ENCODE data around the gene RBM27.
"Not testable (repeated sequence)": the region's sequence is repeated elsewhere in the genome, so short reads cannot be mapped to it uniquely, and the experiment has no call there.

RBM27 gene

GRCh38 chr5:146203011-146203871 is at the start of gene RBM27:
Gene RBM27, plus strand, starts transcription at chr5:146203605. Its CDS starts 161 bp downstream, at chr5:146203766.
- Histone ChIP-seq H3K9me3 (replicated peaks in 1 of 11) (no peaks in the 10 kb centered on the region), H3K4me3 (peak within 1 kb of the TSS; percentile 74 to 89 (median 84)), H3K4me1 (peaks cover 22 to 39% (median 27%) of the 10 kb centered on the region in 10 experiments), H3K9ac (peak within 1 kb of the TSS; percentile 81 to 94 (median 87)), H3K27ac (peak within 1 kb of the TSS; percentile 68 to 90 (median 86); a peak in 21 of 22 replicates), H3K36me3 (peaks cover 0 to 11% (median 6%) of the 10 kb centered on the region in 11 experiments; a peak in 8 of 22 replicates), H4K20me1 (peaks cover 27 to 43% (median 41%) of the 10 kb centered on the region in 11 experiments; a peak in 20 of 22 replicates), H3K27me3 (no peaks in the 10 kb centered on the region), H3K4me2 (peak within 1 kb of the TSS; percentile 85 to 97 (median 93))
- no peak for TF ChIP-seq Cebpa-rat (IDR thresholded peaks at IDR 0.05)

- no peak overlapping the region for H3K4me2 ChIP-seq
- H3K9ac ChIP-seq = no peak overlapping the region
- H3K4me1 ChIP-seq = no peaks in the 10 kb centered on the region
- H3K27ac ChIP-seq = no peak overlapping the region
- peaks cover 97 to 100% (median 98%) of the 10 kb centered on the region in 11 experiments for H3K36me3 ChIP-seq
- H3K27me3 ChIP-seq = no peaks in the 10 kb centered on the region
- H4K20me1 ChIP-seq = peaks cover 0 to 18% (median 6%) of the 10 kb centered on the region in 11 experiments; a peak in 8 of 22 replicates
- no peak overlapping the region for H3K4me3 ChIP-seq
- peaks cover 0 to 11% (median 7%) of the 10 kb centered on the region in 11 experiments; a peak in 12 of 22 replicates for H3K9me3 ChIP-seq (replicated peaks in 1 of 11)
- TF ChIP-seq Cebpa-rat (IDR thresholded peaks at IDR 0.05) = no peak
Observed at GRCh38 chr5:146158255-146158654, 45.1 kb upstream of the RBM27 start.

- Histone ChIP-seq H3K4me2 (no peak overlapping the region), H3K36me3 (peaks cover 96 to 100% (median 98%) of the 10 kb centered on the region in 11 experiments), H3K4me3 (no peak overlapping the region), H4K20me1 (peaks cover 0 to 27% (median 10%) of the 10 kb centered on the region in 11 experiments; a peak in 13 of 22 replicates), H3K9ac (no peak overlapping the region), H3K27ac (no peak overlapping the region), H3K4me1 (no peaks in the 10 kb centered on the region), H3K9me3 (replicated peaks in 1 of 11) (peaks cover 0 to 19% (median 9%) of the 10 kb centered on the region in 11 experiments; a peak in 12 of 22 replicates), H3K27me3 (no peaks in the 10 kb centered on the region)
- TF ChIP-seq Cebpa-rat (IDR thresholded peaks at IDR 0.05) = no peak
Observed at GRCh38 chr5:146164382-146164781, 39.0 kb upstream of the RBM27 start.

- peaks cover 0 to 26% (median 10%) of the 10 kb centered on the region in 11 experiments; a peak in 14 of 22 replicates for H4K20me1 ChIP-seq
- H3K27me3 ChIP-seq = no peaks in the 10 kb centered on the region
- peaks cover 97 to 100% (median 99%) of the 10 kb centered on the region in 11 experiments for H3K36me3 ChIP-seq
- H3K27ac ChIP-seq = no peak overlapping the region
- no peak for TF ChIP-seq Cebpa-rat (IDR thresholded peaks at IDR 0.05)
- H3K4me3 ChIP-seq = no peak overlapping the region
- peaks cover 0 to 19% (median 9%) of the 10 kb centered on the region in 11 experiments; a peak in 12 of 22 replicates for H3K9me3 ChIP-seq (replicated peaks in 1 of 11)
- H3K9ac ChIP-seq = no peak overlapping the region
- H3K4me2 ChIP-seq = no peak overlapping the region
- H3K4me1 ChIP-seq = no peaks in the 10 kb centered on the region
Observed at GRCh38 chr5:146165460-146165859, 37.9 kb upstream of the RBM27 start.

GRCh38 chr5:146165903-146166302 is 37.5 kb upstream of the RBM27 start:
- peaks cover 99 to 100% (median 100%) of the 10 kb centered on the region in 11 experiments for H3K36me3 ChIP-seq

GRCh38 chr5:146169076-146169475 is 34.3 kb upstream of the RBM27 start:
- H4K20me1 ChIP-seq = peaks cover 0 to 45% (median 10%) of the 10 kb centered on the region in 11 experiments; a peak in 13 of 22 replicates
- H3K36me3 ChIP-seq = peaks cover 82 to 100% (median 94%) of the 10 kb centered on the region in 11 experiments
- TF ChIP-seq Cebpa-rat (IDR thresholded peaks at IDR 0.05) = no peak
- no peak overlapping the region for H3K4me2 ChIP-seq
- no peak overlapping the region for H3K27ac ChIP-seq
- no peaks in the 10 kb centered on the region for H3K27me3 ChIP-seq
- peaks cover 0 to 2% (median 0%) of the 10 kb centered on the region in 11 experiments; a peak in 1 of 22 replicates for H3K9me3 ChIP-seq (replicated peaks in 1 of 11)
- no peak overlapping the region for H3K9ac ChIP-seq
- no peak overlapping the region for H3K4me3 ChIP-seq
- peaks cover 7 to 17% (median 12%) of the 10 kb centered on the region in 10 experiments; a peak in 19 of 20 replicates for H3K4me1 ChIP-seq

More at GRCh38 chr5:146165903-146166302, 37.5 kb upstream of the RBM27 start:
- Histone ChIP-seq H3K4me2 (no peak overlapping the region), H4K20me1 (peaks cover 0 to 26% (median 10%) of the 10 kb centered on the region in 11 experiments; a peak in 14 of 22 replicates), H3K27me3 (no peaks in the 10 kb centered on the region), H3K9me3 (replicated peaks in 1 of 11) (peaks cover 0 to 19% (median 9%) of the 10 kb centered on the region in 11 experiments; a peak in 12 of 22 replicates), H3K27ac (no peak overlapping the region), H3K4me1 (no peaks in the 10 kb centered on the region), H3K4me3 (no peak overlapping the region), H3K9ac (no peak overlapping the region)
- TF ChIP-seq Cebpa-rat (IDR thresholded peaks at IDR 0.05) = no peak

GRCh38 chr5:146173049-146173448 is 30.4 kb upstream of the RBM27 start:
- not testable (repeated sequence) for H3K27me3 ChIP-seq; H3K4me3 ChIP-seq; H3K9ac ChIP-seq; H3K9me3 ChIP-seq (replicated peaks in 1 of 11)
- Histone ChIP-seq H3K4me1 (peaks cover 8 to 25% (median 15%) of the 10 kb centered on the region in 10 experiments; a peak in 19 of 20 replicates), H3K27ac (peak overlapping the region in 3 of 11 experiments; percentile 27 to 48 (median 43); a peak in 2 of 22 replicates), H3K36me3 (peaks cover 76 to 98% (median 90%) of the 10 kb centered on the region in 11 experiments), H4K20me1 (peaks cover 0 to 47% (median 10%) of the 10 kb centered on the region in 11 experiments; a peak in 12 of 22 replicates), H3K4me2 (peak overlapping the region; percentile 10 to 61 (median 33); a peak in 11 of 22 replicates)

- no peak for TF ChIP-seq Cebpa-rat (IDR thresholded peaks at IDR 0.05)
- Histone ChIP-seq H3K27ac (no peak overlapping the region), H3K4me1 (peaks cover 8 to 25% (median 15%) of the 10 kb centered on the region in 10 experiments; a peak in 19 of 20 replicates), H3K9ac (no peak overlapping the region), H3K36me3 (peaks cover 72 to 98% (median 88%) of the 10 kb centered on the region in 11 experiments), H3K4me2 (peak overlapping the region in 9 of 11 experiments; percentile 18 to 57 (median 42); a peak in 11 of 22 replicates), H3K4me3 (no peak overlapping the region), H3K9me3 (replicated peaks in 1 of 11) (no peaks in the 10 kb centered on the region), H4K20me1 (peaks cover 2 to 48% (median 11%) of the 10 kb centered on the region in 11 experiments; a peak in 13 of 22 replicates), H3K27me3 (no peaks in the 10 kb centered on the region)
Observed at GRCh38 chr5:146173597-146173996, 29.8 kb upstream of the RBM27 start.

GRCh38 chr5:146176805-146177204 is 26.6 kb upstream of the RBM27 start:
- peaks cover 19 to 49% (median 33%) of the 10 kb centered on the region in 10 experiments for H3K4me1 ChIP-seq

More at GRCh38 chr5:146176805-146177204, 26.6 kb upstream of the RBM27 start:
- Histone ChIP-seq H3K27me3 (no peaks in the 10 kb centered on the region), H3K36me3 (peaks cover 44 to 93% (median 78%) of the 10 kb centered on the region in 11 experiments), H3K27ac (no peak overlapping the region; a peak in 1 of 22 replicates), H4K20me1 (peaks cover 3 to 57% (median 19%) of the 10 kb centered on the region in 11 experiments; a peak in 12 of 22 replicates), H3K4me2 (no peak overlapping the region), H3K9ac (no peak overlapping the region), H3K9me3 (replicated peaks in 1 of 11) (no peaks in the 10 kb centered on the region), H3K4me3 (no peak overlapping the region)
- TF ChIP-seq Cebpa-rat (IDR thresholded peaks at IDR 0.05) = no peak

Data from BLaER1 treated with 17β-estradiol and CSF1 and Interleukin-3, amounts not matched to agents 10 nM and 100 nM (cell line).